Panc1 (cell line): Measurements from ENCODE around the gene TAC3.

Experiments
- POLR2AphosphoS5 ChIP-seq: IDR thresholded peaks from 2 replicates; pipeline ENCODE4 v1.6.1; 2012; ENCODE audit warnings: mild to moderate bottlenecking, low read depth, low read length, moderate library complexity
- REST ChIP-seq, 2 experiments: IDR thresholded peaks; 2 replicates each; pipeline ENCODE4 v1.6.1; 2011 to 2012; ENCODE audit warnings: low read depth in 2 of 2, control low read depth in 1 of 2, low read length in 1 of 2, mild to moderate bottlenecking in 1 of 2, moderate library complexity in 1 of 2; ENCODE audit not compliant: insufficient read depth in 1 of 2
- TF ChIP-seq, protein P1 (sequence below): fragments of 450-650 bp; IDR thresholded peaks from 2 replicates; pipeline ENCODE4 v1.5.1; 2017; ENCODE audit warnings: mild to moderate bottlenecking

- TF ChIP-seq, protein P1, sequence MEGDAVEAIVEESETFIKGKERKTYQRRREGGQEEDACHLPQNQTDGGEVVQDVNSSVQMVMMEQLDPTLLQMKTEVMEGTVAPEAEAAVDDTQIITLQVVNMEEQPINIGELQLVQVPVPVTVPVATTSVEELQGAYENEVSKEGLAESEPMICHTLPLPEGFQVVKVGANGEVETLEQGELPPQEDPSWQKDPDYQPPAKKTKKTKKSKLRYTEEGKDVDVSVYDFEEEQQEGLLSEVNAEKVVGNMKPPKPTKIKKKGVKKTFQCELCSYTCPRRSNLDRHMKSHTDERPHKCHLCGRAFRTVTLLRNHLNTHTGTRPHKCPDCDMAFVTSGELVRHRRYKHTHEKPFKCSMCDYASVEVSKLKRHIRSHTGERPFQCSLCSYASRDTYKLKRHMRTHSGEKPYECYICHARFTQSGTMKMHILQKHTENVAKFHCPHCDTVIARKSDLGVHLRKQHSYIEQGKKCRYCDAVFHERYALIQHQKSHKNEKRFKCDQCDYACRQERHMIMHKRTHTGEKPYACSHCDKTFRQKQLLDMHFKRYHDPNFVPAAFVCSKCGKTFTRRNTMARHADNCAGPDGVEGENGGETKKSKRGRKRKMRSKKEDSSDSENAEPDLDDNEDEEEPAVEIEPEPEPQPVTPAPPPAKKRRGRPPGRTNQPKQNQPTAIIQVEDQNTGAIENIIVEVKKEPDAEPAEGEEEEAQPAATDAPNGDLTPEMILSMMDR: peak; percentile 97
- TF ChIP-seq POLR2AphosphoS5 (no peak), REST (IDR thresholded peaks at IDR 0.05; ENCODE audit: insufficient read depth in 1 of 2, low read depth in 2 of 2, low read length in 1 of 2) (no peak)
Measured at GRCh38 chr12:56987551-56988053, 28.7 kb downstream of the TAC3 start.
